MCF 10A (cell line): ENCODE data around the gene CFL2. TPM values are rescaled to one million over a fixed set of nuclear protein-coding genes. Genes with fewer than 3 reads are reported as not detected.
A peak's percentile ranks its signal among the peaks of the same experiment; 100 is the strongest.

Source experiments
- Bru-seq: library from RNA; stranded (reverse); fragments of 400-500 nt; gene quantifications from one replicate; lab custom pipeline; 2021; lab: Mats Ljungman, UMichigan
- BruChase-seq, 2 experiments: library from RNA; stranded (reverse); fragments of 400-500 nt; gene quantifications; one replicate each; lab custom pipeline; 2021; lab: Mats Ljungman, UMichigan
- BruUV-seq: library from RNA; stranded (reverse); fragments of 400-500 nt; replicated peaks from 2 replicates; lab custom pipeline; 2021; lab: Mats Ljungman, UMichigan
- CTCF ChIA-PET: fragments of 300-600 bp; sonication (Branson Sonifier 250); formaldehyde crosslinking; extraction: SDS; loops from one replicate; lab custom pipeline; 2021; ENCODE audit warnings: antibody characterized with exemption, inconsistent platforms; lab: Yijun Ruan, JAX
- POLR2A ChIA-PET: fragments of 300-600, 350-650 bp; sonication (Branson Sonifier 250); formaldehyde crosslinking; extraction: SDS; loops from one replicate; lab custom pipeline; 2020; ENCODE audit warnings: antibody characterized with exemption, inconsistent platforms; lab: Yijun Ruan, JAX
- DNase-seq: peaks from one replicate; pipeline ENCODE4 v3.0.0-alpha.2; 2018; ENCODE audit not compliant: unreplicated experiment
- H3K27ac Mint-ChIP-seq: one replicate; pipeline ENCODE4 v1.8.0; 2022; ENCODE audit warnings: mild to moderate bottlenecking, low read depth, mixed read lengths; ENCODE audit not compliant: unreplicated experiment
- H3K27me3 Mint-ChIP-seq: one replicate; pipeline ENCODE4 v1.8.0; 2022; ENCODE audit warnings: mixed read lengths; ENCODE audit not compliant: insufficient read depth, unreplicated experiment
- H3K36me3 Mint-ChIP-seq: one replicate; pipeline ENCODE4 v1.8.0; 2022; ENCODE audit warnings: mild to moderate bottlenecking, moderate library complexity, mixed read lengths; ENCODE audit not compliant: insufficient read depth, unreplicated experiment
- H3K4me1 Mint-ChIP-seq: one replicate; pipeline ENCODE4 v1.8.0; 2022; ENCODE audit warnings: mixed read lengths; ENCODE audit not compliant: insufficient read depth, unreplicated experiment
- H3K4me3 Mint-ChIP-seq: one replicate; pipeline ENCODE4 v1.8.0; 2022; ENCODE audit warnings: mild to moderate bottlenecking, moderate library complexity, mixed read lengths; ENCODE audit not compliant: unreplicated experiment
- H3K9me3 Mint-ChIP-seq: one replicate; pipeline ENCODE4 v1.8.0; 2022; ENCODE audit warnings: mixed read lengths; ENCODE audit not compliant: unreplicated experiment
- intact Hi-C: fragments of 100-400 bp; cut with micrococcal nuclease; formaldehyde crosslinking; loops from 2 replicates; pipeline ENCODE4 v1.14.1; 2022
- long read RNA-seq: library from polyadenylated mRNA; stranded (forward); transcript quantifications from one replicate; pipeline ENCODE4 v2.0.0, GENCODE V29; 2022
- total RNA-seq: library from RNA; stranded (reverse); gene quantifications from 2 replicates; pipeline ENCODE4 v1.2.3, GENCODE V29; 2022
- TF ChIP-seq, protein P1 (sequence below): fragments of 200-600 bp; IDR thresholded peaks from one replicate; pipeline ENCODE4 v1.8.0; 2022; ENCODE audit warnings: antibody characterized with exemption, mild to moderate bottlenecking; ENCODE audit not compliant: unreplicated experiment

CFL2 gene
- total RNA-seq: 39.7 and 53.7 TPM in 2 replicates
- percentile 91 among the genes with signal in this experiment for Bru-seq, nascent RNA
- percentile 98 among the genes with signal in this experiment for BruChase-seq, experiment 1, labeled RNA remaining after a 6-hour chase
- percentile 97 among the genes with signal in this experiment for BruChase-seq, experiment 2, labeled RNA remaining after a 2-hour chase
- long read RNA-seq, full-length matches to known transcripts: 62 of 68 reads
- long read RNA-seq, partial matches to known transcripts: 2 of 68 reads
- long read RNA-seq, other reads (novel, unspliced or antisense): 4 of 68 reads

DNA sequence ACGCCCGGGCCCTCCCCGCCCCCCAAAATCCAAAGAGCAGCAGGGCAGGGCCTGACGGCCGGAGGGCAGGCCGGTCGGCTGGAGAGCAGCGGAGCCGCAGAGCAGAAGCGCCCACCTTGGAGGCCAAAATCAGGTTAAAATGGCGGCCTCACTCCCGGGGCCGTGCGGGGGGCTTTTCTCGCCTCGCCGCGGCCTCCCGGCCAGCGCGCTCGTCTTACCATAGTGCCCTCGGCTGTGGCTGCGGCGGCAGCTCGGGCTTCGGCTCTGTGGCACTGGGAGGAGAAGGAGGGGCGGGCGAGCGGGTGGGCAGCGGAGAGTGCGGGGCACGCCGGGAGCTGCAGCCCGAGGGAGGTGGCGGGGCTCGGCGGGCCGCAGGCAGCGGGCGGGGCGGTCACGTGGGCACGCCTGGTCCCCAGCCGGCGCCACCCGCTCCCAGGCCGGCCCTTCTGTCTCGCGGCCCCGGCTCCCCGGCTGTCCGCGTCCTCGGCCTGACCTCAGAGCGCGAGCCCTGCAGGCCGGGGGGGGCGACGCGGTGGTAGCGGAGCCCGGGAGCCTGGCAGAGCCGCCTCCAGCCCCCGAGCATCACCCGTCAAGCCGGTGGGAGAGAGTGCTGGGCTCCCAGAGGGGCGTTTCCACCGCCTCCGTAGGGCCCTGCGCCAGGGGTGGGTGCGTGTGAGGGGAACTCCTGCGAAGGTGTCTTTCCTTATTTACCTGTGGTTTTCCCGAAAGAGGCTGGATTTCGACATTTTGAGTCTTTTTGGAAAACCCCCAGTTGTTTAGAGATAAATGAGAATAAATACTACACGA lies at the start of gene CFL2:
Gene CFL2, minus strand, starts transcription at position 274 of the 807 bp plus-strand sequence. Its CDS starts 53 bp downstream, at position 221.
- no TSS peak for BruUV-seq
- TF ChIP-seq, protein P1, sequence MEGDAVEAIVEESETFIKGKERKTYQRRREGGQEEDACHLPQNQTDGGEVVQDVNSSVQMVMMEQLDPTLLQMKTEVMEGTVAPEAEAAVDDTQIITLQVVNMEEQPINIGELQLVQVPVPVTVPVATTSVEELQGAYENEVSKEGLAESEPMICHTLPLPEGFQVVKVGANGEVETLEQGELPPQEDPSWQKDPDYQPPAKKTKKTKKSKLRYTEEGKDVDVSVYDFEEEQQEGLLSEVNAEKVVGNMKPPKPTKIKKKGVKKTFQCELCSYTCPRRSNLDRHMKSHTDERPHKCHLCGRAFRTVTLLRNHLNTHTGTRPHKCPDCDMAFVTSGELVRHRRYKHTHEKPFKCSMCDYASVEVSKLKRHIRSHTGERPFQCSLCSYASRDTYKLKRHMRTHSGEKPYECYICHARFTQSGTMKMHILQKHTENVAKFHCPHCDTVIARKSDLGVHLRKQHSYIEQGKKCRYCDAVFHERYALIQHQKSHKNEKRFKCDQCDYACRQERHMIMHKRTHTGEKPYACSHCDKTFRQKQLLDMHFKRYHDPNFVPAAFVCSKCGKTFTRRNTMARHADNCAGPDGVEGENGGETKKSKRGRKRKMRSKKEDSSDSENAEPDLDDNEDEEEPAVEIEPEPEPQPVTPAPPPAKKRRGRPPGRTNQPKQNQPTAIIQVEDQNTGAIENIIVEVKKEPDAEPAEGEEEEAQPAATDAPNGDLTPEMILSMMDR: no peak
- Mint-ChIP-seq H3K4me1 (peaks cover 26% of the 10 kb centered on the region), H3K27ac (peak within 1 kb of the TSS; percentile 95), H3K4me3 (peak within 1 kb of the TSS; percentile 86), H3K27me3 (no peaks in the 10 kb centered on the region), H3K9me3 (no peaks in the 10 kb centered on the region), H3K36me3 (peaks cover 27% of the 10 kb centered on the region)
- intact Hi-C loops: loop anchor here (5.0 kb wide), 2 partner anchors 37 to 157 kb away; no protein-coding TSS in a partner anchor
- CTCF ChIA-PET: interaction anchor here (0.6 to 3.4 kb wide), 4 partner anchors 9 to 42 kb away, joined by 3 to 22 read pairs (median 8); no protein-coding TSS in a partner anchor
- peak; percentile 54 for DNase-seq
- POLR2A ChIA-PET: interaction anchor here (0.6 to 7.8 kb wide), 11 partner anchors 8 to 691 kb away, joined by 3 to 92 read pairs (median 4); partner anchors contain the start of genes BAZ1A and SRP54

DNA sequence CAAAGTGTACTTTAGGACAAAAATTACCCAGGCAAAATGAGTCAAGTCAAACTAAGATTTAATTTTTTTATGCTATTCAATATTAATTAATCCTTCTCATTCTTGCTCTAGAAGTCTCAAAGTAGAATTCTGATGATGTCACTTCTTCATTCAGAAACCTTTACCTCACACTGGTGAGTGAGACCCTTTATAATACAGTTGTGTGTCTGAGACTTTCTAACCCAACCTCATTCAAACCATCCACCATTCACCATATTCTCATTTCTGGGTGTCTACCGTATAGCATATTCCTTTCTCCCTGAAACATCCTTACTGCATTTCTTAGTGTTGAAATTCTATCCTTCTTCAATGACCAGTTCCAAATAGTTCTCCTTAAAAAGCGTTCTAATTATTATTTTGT lies 40.8 kb upstream of the CFL2 start:
- H3K27me3 Mint-ChIP-seq: no peaks in the 10 kb centered on the region
- no peak overlapping the region for H3K27ac Mint-ChIP-seq
- intact Hi-C loops: no loop called here
- no peak overlapping the region for H3K4me3 Mint-ChIP-seq
- no peak for DNase-seq
- POLR2A ChIA-PET: no interaction called here
- TF ChIP-seq, protein P1: no peak
- no peaks in the 10 kb centered on the region for H3K9me3 Mint-ChIP-seq
- no peaks in the 10 kb centered on the region for H3K4me1 Mint-ChIP-seq
- H3K36me3 Mint-ChIP-seq: peaks cover 82% of the 10 kb centered on the region
- BruUV-seq: no TSS peak
- CTCF ChIA-PET: no interaction called here

DNA sequence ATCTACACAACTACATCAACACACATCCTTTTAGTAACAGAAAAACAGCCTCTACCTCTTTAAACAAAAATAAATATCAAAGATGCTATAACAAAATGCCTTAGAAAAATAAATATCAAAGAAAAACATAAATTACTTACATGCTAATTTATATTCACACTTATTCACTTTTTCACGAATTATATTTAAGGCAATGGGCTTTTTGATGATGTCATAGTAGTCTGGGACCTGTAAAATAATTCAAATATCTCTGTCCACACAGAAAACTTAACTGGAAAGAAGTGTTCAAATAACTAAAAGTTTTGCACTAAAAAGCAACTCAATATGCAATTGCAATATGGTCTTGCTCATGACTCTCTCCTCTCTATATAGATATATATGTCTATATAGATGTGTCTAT lies 40.3 kb upstream of the CFL2 start:
- Mint-ChIP-seq H3K9me3 (no peaks in the 10 kb centered on the region), H3K27ac (no peak overlapping the region), H3K4me3 (no peak overlapping the region), H3K36me3 (peaks cover 82% of the 10 kb centered on the region), H3K4me1 (no peaks in the 10 kb centered on the region), H3K27me3 (no peaks in the 10 kb centered on the region)
- intact Hi-C loops: no loop called here
- ChIA-PET POLR2A (no interaction called here), CTCF (no interaction called here)
- BruUV-seq: no TSS peak
- TF ChIP-seq, protein P1: no peak
- DNase-seq: no peak

DNA sequence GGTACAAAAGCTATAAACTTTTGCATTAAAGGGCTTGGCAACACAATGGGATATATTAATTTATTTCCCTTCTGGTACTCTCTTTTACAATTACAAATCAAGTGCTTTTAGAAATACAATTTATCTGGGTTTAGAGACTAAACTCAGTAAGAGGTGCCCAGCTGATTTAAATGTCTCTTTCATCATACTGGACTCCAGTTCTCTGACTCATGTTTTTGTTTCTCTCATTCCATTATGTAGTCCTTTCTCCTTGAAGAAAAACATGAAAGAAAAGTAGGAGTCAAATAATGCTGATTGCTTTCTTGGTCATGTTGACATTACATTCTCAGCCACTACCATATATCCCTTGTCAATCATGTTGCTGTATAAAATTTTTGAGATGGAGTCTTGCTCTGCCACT lies 36.3 kb upstream of the CFL2 start:
- Mint-ChIP-seq H3K27me3 (no peaks in the 10 kb centered on the region), H3K9me3 (no peaks in the 10 kb centered on the region), H3K4me3 (no peak overlapping the region), H3K27ac (peak overlapping the region; percentile 7), H3K36me3 (peaks cover 64% of the 10 kb centered on the region), H3K4me1 (no peaks in the 10 kb centered on the region)
- intact Hi-C loops: no loop called here
- ChIA-PET CTCF (interaction anchor here (1.1 kb wide), 1 partner anchor 29 kb away, joined by 5 read pairs; no protein-coding TSS in a partner anchor), POLR2A (interaction anchor here (0.6 to 1.3 kb wide), 5 partner anchors 17 to 371 kb away, joined by 3 to 5 read pairs (median 3); partner anchors contain the start of gene PPP2R3C)
- peak; percentile 42 for DNase-seq
- BruUV-seq: no TSS peak
- TF ChIP-seq, protein P1: no peak
